SKM-1 treated with dmso at 0.1 percent for 144 hours (cell line): Measurements from ENCODE around the gene SIAH3.

Source experiments
- DNase-seq: peaks from one replicate; lab custom pipeline; 2025; ENCODE audit not compliant: unreplicated experiment; lab: John Stamatoyannopoulos, UW

SIAH3 gene

DNA sequence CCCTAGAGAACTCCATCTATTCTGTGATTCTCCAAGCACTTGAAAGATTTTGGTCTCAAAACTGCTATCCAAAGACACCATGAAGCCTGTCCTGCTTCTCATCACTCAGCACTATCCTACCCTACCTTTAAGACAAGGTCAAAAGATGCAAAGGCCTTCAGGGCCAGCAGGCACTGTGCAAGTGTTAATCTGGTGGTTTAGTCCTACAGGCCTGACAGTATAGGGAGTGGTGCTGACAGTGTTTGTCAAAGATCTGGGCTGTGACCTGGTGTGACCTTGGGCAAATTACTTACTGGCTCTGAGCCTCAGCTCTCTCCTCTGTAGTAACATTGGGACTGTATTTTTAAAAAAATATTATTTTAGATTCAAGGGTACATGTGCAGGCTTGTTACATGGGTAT is 28.0 kb downstream of the SIAH3 start:
- no peak for DNase-seq

DNA sequence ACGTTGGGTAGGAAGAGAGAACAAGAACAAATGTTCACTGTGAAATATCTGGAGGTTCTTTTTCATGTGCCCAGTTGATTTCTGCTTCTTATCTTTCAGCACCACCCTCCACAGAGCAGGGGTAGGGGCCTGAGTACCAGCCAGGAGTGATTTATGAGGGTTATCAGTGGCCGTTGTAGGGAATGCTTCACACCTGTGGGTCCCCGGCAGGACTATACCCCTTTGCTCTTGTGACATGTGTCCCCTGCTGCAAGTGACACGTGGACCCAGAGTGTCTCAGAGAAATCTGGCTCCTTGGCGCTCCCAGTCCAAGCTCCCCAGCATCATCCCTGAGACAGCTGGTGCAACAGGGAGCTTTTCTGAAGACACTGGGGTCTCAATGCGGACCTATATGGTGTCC is 29.7 kb downstream of the SIAH3 start:
- no peak for DNase-seq

DNA sequence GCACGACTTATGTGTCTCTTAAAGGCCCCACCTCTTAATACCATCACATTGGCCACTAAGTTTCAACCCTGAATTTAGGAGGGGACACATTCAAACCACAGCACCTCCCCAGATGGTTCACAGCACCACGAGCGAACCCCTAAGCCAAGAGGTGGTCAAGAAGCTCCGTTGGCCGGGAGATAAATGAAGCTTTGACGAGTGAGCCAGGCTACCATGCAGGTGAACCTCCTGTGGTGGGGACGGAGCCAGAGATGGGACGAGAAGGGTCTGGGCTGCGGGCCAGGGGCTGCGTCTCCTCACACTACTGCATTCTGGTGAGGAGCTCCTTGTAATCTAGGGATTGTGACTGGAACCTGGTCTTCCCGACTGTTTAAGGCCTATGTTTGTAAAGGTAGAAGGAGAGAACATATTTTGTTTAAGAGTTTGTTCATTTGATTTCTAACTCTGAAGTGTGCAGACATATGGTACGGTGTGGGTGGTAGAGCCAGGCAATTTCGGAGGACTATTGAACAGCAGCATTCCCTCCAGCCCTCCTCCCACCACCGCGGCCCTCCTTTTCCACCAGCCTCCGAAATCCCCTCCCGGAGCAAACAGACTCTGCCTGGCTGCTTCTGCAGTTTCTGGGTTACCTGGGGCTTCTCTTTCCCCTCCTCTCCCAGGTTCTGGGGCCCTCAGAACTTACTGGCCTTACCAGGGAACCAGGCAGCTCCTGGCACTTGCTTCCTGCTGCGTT is 31.3 kb downstream of the SIAH3 start:
- DNase-seq, result no peak

DNA sequence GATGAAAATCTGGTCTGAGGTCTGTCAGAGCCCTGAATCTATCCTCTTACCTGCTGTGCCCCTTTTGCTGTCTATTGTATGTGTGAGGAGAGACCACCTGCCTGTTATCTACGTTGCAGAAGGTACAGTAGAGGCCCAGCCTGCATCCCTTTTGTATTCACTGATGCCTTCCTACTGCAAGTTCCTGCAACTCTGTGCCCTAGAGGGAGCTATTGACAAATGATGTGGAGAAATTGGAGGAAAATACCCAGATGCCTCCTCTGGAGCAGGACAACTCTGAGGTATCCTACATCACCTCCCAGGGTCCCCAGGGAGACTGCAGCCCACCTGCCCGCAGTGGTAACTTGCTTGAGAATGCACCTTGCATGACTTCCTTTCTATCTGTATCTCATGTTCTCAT is 33.7 kb downstream of the SIAH3 start:
- DNase-seq, result no peak

DNA sequence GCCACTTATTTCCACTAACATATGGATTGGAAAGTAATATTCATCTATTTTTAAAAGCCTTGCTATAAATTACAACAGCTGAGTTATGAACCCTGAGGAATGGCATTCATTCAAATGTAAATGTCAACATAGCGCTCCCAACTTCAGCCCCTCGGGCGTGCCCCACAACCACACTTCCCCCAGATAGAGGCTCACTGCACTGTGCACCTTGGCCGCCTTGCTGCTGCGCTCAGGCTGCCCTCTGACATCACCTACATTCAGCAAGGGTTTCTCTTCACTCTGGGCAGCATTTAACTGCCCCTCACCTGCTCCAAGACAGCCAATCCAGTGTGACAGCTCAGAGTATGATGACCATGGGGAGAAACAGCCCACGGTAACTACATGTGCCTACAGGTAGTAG is 35.1 kb downstream of the SIAH3 start:
- DNase-seq, result no peak

DNA sequence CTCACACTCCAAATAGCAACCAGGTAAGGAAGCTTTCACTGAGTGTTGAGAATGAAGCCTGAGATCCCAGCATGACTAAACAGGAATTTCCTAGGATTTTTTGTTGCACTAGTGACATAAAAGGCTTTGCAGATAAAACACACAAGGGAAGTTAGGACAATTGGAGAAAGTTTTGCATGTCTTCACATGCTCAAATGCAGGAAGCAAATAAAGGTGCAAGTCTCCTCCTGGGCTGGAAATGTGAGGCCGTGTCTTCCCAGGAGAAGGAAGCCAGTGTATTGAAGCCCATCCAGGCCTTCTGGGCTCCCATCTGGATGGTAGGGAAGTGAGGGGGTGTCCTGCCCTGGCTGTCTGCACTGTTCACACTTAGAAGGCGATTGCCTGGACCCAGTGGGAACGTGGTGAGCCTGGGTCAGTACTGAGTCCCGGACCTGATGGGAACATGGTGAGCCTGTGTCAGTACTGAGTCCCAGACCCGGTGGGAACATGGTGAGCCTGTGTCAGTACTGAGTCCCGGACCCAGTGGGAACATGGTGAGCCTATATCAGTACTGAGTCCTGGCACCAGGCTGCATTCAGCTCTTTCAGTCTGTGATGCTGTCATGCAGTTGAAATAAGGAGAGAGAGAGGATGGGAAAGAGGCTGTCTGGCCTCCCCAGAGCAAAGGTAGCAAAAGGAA is 38.7 kb downstream of the SIAH3 start:
- no peak for DNase-seq

DNA sequence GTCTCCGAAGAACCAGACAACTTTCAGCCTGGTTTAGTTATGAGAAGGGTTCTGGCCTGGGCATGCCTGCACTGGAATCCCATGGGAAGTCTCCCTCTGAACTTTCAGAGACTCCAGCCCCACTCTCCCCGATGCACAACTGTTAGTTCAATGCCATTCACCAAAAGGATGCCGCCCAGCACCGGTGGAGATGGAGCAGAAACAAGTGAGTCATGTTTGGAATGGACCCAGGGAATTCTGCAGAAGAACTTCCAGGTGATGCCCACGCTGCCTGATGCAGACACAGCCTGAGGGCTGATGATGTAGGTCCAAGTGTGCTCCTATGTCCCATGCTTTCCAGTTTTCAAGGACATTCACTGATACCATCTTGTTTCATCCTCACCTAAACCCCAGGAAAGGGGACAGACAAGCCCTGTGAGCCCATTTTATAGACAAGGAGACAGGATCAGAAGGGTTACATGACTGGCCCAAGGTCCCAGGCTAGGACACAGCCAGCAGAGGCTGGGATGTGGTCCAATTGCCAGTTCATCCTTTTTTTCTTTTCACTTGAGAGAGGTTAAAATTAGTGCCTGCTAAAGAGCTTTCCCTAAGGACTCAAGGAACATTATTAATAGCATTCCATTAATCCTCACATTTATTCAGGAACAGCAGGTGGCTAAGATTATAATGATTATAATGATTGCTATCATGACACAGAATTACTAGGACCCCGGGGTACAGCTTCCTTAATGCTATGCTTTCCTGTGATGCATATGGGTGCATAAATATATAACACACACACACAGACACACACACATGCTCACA is 39.5 kb downstream of the SIAH3 start:
- DNase-seq, result no peak

DNA sequence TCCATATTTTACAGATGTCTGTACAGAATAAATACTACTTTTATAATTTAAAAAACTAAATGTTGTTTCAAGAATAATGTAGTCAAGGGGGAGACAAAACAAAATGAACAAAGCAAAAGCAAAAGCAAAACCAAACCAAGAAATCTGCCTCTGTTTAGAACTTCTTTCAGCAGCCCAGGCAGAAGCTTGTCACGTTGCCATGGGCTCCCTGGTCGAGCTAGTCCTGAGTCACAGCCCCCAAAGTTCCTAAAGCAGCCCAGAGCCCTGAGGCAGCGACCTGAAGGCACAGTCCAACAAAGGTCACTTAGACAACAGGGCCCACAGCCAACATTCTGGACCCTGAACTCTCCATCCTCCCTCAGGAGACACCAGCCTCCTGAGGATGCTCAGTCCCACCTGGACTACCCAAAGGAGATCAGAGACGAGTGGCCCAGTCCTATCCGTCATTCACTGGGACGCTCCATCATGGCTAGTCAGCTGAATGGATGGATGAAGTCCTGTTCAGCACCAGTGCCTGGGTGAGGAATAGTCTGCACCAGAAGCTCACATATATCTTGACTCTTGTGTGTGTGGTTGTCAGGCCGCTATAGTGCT is 41.7 kb downstream of the SIAH3 start:
- DNase-seq, result no peak

DNA sequence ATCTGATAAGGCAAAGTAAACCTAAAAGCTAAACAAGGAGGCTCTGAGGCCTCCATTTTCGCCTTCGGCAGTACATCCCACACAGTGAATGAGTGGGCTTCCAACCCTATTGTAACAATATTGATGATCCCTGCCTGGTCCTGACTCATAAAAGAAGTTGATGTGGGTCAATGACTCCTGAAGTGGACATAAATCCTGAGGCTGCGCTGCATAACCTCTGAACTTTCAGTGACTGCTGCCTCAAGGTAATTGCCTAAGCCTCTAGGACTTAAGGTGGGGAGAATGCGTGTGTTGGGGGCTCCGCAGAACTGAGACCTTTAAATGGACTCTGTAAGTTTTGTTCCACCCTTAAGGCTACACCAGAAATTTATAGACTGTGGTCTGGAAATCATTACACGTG is 42.6 kb downstream of the SIAH3 start:
- DNase-seq, result no peak

DNA sequence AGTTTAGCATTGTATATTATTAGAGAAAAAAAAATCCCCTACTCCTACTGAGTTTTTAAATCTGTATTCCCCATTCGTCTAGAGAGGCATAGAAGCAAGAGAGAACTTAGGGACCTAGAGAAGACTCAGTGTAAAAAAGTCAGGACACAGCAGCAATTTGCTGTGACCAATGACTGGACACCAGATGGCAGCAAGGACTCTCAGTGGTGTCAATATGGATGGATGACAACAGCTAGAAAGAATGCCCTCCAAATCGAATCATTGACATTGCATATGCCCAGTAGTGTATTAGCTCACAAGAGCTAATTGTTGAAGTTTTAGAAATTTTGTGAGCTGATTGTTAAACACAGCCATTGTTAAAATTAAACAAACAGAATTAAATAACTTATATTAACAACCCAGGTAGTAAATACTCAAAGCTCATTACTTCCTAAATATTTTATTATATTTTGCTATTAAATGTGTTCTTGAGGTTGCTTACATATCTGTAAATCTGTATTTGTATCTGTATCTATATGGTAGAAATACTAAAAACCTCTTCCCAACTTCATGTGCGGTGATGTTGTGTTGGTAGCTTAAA is 43.9 kb downstream of the SIAH3 start:
- DNase-seq, result peak; percentile 26

DNA sequence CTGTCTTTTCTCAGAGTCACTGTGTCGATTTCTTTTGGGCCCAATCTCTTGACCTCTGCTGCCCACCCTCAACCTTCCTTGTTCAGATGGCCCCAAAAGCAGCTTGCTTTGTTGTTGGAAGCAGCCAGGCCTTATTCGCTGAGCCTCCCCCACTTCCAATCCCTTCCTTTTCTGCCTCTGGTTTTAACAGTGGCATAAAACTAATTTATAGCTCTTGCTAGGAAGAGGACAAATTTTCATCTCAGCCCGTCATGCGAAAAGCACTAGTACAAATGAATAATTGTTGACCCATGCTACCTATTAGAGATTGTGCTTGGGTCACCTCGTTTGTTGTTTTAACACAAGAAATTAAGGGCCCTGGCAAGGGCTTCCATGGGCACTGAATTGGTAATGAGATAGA is 51.1 kb downstream of the SIAH3 start:
- no peak for DNase-seq

DNA sequence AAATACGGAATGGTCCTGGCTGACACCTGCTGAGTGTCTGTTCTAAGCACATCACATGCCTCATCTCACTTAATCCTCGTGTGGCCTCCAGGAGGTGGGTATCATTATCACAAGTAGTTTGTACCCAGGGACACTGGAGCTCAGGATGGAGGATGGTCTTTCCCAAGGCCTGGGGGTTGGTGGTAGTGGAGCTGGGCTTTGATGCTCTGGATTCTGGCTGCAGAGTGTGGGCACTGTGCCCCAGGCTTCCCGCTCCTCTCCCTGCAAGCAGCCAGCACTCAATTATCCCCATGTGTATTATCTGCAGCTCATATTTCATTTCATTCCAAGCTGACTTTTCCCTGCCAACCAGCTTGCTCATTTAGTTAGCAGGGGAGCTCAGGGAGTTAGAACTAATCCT is 52.1 kb downstream of the SIAH3 start:
- DNase-seq, result no peak

DNA sequence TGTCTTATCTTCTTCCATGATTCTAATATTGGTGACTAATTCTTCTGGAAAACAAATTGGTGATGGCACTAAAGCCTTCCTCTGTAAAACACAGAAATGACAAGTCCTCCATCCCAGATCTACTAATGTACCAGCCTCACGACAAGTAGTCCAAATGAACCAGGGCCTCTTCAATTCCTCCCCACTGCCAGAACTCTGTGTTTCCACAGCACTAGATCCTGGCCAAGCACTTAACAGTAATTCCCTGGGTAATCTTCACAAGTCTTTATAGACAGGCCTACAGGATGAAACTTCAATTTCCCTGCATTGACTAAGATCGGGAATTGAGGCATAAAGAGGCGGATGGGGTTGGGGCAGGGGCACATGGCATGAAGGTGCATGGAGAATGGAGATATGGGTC is 52.7 kb downstream of the SIAH3 start:
- no peak for DNase-seq

DNA sequence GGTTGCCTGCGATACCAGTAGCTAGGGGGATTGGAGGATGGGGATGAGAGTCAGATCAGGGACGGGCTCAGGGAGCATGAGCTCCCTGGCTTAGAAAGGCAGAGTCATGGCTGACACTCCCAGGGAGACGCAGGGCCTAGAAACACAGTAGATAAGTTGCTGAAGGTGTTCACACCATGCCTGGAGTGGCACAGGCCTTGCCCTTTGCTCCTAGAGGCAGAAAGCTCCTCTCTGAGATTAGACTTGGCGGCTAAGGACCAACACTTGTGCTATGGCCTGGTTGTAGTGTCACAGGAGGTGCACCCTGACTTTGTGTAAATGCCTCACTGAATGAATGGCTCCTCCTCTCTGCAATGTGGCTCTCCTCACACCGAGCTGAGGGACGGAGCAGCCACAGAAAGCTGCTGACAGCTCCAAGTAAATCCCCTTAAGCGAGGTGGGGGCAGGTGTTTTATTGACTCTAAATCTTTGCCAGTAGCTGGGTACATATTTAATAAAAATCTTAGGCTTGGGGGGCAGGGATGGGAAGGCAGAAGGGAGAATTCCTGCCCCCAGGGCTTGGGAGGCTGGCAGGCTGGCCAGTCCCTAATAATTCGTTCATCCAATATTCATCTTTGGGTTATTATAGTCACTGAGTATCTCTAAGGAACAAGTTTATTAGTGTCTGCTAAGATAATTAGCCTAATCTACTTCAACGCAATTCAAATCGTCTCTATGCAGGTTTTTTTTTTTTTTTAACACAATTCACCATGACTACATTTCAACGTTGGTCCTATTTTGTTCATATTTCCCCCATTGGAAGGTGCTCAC is 54.9 kb downstream of the SIAH3 start:
- DNase-seq, result no peak

DNA sequence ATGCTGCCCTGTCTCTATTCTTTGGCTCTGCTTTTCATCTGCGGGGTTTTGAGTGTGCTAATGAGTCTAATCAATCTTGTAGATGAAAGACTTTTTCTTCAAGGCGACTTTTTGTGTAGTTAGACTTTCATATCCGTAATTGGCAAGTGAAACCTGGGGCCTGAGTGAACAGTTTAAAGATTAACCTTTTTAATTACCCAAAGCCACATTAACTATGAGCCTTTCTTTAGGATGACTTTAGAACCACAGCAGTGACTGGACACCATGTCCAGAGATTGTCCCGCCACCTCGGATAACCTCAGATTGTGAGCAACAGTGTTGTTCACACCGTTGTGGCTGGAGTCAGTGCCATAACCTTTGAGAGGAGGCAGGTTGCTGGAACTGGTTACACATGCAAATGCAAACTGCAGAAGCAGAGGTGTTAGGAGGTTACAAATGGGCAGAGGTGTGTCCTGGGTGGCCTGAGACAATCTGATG is 58.7 kb downstream of the SIAH3 start:
- DNase-seq, result no peak

DNA sequence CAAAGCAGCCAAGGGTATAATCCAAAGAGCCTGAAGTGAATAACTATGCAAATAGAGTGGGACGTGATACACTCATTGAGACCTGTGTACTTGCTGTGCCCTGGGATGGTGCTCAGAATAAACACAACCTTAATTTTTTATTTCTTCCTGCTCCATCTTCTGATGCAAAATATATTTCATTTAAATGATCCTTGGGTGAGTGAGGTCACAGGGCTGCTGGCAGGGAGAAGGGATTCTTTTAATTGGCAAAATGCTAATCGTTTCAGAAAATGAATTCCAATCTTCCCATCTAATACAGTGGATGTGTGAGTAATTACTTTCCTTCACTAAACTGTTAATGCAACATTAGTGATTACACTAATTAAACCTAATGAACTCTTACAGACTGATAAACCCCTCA is 63.5 kb downstream of the SIAH3 start:
- DNase-seq, result no peak

DNA sequence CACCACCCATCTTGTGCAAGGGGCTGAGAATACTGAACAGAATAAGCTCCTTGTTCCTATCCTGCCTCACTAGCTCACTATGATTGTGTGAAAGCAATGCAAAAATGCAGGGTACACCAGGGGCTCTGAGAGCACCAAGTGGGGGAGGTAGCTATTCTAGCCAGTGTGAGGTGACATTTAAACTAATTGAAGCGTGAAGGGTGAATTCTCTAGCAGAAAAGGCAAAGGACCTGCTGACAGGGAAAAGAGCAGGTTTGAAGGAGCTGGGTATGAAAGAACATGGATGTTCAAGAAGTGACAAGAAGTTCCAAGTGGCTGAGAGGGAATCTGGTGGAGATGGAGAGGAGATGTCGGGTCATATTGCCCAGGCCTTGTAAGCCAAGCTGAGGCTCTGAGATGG is 64.2 kb downstream of the SIAH3 start:
- no peak for DNase-seq

DNA sequence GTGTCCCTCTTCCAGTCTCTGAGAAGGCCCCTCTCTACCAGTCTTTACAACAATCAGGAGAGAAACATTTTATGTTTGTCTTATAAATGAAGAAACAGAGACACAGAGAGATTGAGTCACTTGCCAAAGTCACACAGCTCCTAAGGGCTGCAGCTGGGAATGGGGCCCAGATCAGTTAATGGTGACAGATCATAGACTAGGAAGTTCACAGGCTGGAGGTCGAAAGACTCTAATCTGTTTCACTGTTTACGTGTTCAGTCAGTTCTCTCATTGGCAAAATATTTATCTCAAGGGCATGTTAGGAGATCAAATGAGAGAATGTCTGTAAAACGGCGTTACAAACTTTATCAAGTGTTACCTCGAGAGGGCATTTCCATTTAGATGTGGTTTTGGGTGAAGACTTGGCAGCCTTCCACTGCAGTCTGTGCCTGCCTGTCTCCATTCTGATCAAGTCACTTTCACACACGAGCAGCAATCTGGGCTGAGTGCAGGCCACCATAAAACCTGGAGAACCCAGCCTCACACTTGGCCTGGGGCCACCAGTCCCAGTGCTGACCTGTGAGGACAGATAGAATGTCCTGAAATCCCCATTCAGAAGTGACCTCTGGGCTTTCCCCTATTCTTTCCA is 65.1 kb downstream of the SIAH3 start:
- no peak for DNase-seq

DNA sequence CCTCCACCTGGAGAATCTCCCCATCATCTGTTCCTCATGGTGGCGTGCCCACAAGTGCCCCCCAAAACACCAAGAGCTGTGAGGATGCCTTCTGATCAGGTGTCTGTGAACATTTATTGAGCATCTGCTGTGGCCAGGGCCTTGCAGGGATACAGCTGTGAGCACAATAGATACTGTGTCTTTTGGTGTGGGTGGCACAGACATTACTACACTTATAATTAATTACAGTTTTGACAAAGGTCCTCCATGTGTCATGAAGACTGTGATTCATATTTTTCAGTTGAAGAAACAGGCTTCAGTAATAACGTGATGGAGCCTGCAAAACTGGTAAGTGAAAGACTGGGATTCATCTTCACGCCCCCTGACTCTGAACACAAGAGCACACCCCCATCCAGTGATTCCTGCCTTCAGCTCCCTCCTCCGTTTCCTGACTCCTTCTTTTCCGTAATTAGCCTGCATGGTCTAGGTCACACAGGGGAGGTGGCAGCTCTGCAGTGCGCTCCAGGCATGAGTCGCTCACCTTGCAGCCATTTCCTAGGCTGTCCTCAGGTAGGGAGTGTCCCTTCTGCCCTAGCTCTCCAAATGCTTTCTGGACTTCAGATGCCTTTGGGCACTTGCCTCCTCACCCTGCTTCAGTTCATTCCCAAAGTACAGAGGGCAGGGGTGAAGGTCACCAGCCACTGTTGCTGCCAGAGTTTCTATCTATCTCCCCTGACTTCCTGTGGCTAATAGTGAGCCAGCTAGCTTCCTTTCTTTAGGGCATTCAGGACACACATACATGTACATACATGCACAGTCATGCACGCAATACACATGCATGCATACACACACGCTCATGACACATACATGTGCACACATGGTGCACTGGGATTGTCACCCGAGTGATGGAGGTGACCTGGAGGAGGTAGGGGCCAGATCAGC is 66.5 kb downstream of the SIAH3 start:
- no peak for DNase-seq
